Hepatocyte (in vitro differentiated cells): ENCODE data around the gene OLIG1.

Experiments
- EZH2 ChIP-seq: fragments of 200-600 bp; sonication (generic); IDR thresholded peaks from 2 replicates; pipeline ENCODE4 v1.6.1; 2016; ENCODE audit warnings: antibody characterized with exemption, mild to moderate bottlenecking, borderline replicate concordance
- EZH2phosphoT487 ChIP-seq: fragments of 200-600 bp; sonication (generic); IDR thresholded peaks from one replicate; pipeline ENCODE4 v1.6.1; 2018; ENCODE audit warnings: antibody characterized with exemption, mild to moderate bottlenecking, low read depth, moderate library complexity; ENCODE audit not compliant: unreplicated experiment, severe bottlenecking
- TF ChIP-seq, protein P1 (sequence below): fragments of 200-600 bp; sonication (generic); IDR thresholded peaks from 2 replicates; pipeline ENCODE4 v1.5.1; 2016; ENCODE audit warnings: antibody characterized with exemption, mild to moderate bottlenecking; ENCODE audit not compliant: poor library complexity

DNA sequence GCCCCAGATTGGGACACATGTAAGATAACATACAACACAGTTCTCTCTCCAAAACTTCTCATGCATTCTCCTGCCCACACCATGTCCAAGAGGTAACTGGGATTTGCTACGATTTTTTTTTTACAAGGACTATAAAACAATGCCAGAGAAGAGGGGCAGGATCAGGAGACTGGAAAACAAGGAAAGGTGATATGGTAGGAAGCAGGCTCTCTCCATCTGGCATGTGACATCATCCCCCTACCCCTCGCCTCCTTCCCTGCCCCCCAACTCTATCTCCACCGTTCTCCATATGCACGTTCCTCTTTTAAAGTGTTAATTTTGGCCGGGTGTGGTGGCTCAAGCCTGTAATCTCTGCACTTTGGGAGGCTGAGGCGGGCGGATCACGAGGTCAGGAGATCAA, 23.5 kb upstream of the OLIG1 start:
- TF ChIP-seq, protein P1, sequence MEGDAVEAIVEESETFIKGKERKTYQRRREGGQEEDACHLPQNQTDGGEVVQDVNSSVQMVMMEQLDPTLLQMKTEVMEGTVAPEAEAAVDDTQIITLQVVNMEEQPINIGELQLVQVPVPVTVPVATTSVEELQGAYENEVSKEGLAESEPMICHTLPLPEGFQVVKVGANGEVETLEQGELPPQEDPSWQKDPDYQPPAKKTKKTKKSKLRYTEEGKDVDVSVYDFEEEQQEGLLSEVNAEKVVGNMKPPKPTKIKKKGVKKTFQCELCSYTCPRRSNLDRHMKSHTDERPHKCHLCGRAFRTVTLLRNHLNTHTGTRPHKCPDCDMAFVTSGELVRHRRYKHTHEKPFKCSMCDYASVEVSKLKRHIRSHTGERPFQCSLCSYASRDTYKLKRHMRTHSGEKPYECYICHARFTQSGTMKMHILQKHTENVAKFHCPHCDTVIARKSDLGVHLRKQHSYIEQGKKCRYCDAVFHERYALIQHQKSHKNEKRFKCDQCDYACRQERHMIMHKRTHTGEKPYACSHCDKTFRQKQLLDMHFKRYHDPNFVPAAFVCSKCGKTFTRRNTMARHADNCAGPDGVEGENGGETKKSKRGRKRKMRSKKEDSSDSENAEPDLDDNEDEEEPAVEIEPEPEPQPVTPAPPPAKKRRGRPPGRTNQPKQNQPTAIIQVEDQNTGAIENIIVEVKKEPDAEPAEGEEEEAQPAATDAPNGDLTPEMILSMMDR = no peak
- TF ChIP-seq EZH2 (no peak), EZH2phosphoT487 (no peak)
